GM13976 (cell line): ENCODE measurements around the gene NFKBIE.
A peak's percentile ranks its signal among the peaks of the same experiment; 100 is the strongest.

Source experiments
- DNase-seq: peaks from one replicate; pipeline ENCODE4 v3.0.0; 2012; ENCODE audit warnings: low spot score
- in situ Hi-C: fragments of 300-500 bp; cut with MboI; formaldehyde crosslinking; loops from one replicate; pipeline ENCODE4 v1.12.0; 2022; ENCODE audit warnings: low sequenced_read_pairs, mixed read lengths, inconsistent platforms; ENCODE audit not compliant: unreplicated experiment
- TF ChIP-seq, protein P1 (sequence below): IDR thresholded peaks from 2 replicates; pipeline ENCODE4 v1.5.1; 2012; ENCODE audit warnings: borderline replicate concordance, mild to moderate bottlenecking; ENCODE audit not compliant: insufficient read depth; ENCODE audit errors: extremely low read depth, missing control alignments, control extremely low read depth

NFKBIE gene

DNA sequence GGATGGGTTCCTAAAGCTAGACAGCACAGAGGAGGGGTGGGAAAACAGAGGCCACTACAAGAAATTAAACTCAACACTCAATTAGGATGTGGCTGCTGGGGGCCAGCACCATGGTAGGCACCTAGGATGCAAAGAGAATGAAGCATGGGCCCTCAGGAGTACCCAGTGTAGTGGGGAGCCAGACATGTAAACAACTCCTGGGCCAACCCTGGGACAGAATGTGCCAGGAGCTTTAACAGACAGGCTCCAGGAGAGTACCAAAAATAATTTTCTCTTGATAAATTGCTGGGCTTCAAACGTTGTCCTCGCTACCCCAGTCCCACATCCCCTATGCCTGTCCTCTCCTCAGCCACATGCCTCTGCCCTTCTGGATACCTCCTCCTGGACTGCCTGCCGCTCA lies 6.6 kb upstream of the NFKBIE start:
- DNase-seq: no peak
- in situ Hi-C loops: no loop called here
- TF ChIP-seq, protein P1, sequence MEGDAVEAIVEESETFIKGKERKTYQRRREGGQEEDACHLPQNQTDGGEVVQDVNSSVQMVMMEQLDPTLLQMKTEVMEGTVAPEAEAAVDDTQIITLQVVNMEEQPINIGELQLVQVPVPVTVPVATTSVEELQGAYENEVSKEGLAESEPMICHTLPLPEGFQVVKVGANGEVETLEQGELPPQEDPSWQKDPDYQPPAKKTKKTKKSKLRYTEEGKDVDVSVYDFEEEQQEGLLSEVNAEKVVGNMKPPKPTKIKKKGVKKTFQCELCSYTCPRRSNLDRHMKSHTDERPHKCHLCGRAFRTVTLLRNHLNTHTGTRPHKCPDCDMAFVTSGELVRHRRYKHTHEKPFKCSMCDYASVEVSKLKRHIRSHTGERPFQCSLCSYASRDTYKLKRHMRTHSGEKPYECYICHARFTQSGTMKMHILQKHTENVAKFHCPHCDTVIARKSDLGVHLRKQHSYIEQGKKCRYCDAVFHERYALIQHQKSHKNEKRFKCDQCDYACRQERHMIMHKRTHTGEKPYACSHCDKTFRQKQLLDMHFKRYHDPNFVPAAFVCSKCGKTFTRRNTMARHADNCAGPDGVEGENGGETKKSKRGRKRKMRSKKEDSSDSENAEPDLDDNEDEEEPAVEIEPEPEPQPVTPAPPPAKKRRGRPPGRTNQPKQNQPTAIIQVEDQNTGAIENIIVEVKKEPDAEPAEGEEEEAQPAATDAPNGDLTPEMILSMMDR: no peak

DNA sequence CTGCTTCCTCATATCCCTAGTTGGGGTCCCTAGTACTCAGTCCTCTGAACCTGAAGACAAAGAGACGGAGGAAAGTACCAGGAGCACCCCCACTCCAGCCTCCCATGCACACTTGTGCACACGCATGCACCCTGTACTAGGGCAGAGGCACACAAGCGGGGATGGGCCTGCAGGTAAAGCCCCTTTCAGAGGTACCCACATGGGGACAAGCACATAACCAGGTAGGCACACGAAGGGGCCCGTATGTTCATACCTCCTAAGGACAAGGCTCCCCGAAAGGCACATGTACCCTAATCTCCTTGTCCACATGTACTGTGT lies 6.0 kb upstream of the NFKBIE start:
- in situ Hi-C loops: no loop called here
- TF ChIP-seq, protein P1: no peak
- DNase-seq: no peak

DNA sequence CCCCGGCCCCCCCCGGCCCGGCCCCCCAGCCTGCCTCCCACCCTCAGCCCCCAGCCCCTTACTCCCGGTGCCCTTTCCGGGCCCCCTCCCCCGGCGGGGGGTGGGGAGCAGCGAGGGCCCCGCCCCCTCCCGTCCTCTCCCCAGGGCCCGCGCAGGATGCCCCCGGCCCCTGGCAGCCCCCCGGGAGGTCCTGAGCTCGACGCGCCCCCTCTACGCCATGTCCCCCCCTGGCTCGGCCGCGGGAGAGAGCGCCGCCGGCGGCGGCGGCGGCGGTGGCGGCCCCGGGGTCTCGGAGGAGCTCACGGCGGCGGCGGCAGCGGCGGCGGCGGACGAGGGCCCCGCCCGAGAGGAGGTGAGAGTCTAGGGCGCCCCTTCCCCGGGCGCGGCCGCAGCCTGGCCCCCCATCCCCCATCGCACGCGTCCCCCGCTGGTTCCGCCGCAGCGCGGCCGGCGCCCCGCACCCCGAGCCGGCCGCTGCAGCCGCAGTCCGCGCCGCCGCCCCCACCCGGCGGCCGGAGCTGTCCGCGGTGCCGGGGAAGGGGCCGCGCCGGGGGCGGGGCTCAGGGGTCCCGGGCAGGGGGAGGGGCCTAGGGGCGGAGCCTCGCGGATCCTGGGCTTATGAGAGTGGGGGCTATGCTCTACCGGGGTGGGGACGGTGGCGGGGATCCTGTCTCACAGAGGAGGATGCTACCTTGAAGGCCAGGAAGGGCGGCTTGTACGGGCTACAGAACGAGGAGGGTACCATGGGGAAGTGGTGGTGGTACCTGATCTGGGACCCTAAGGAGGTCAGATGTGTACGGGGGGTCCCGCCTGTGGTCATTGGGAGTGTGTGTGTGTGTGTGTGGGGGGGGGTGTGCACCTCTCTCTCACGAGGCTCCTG lies 5.4 kb upstream of the NFKBIE start:
- TF ChIP-seq, protein P1: no peak

DNA sequence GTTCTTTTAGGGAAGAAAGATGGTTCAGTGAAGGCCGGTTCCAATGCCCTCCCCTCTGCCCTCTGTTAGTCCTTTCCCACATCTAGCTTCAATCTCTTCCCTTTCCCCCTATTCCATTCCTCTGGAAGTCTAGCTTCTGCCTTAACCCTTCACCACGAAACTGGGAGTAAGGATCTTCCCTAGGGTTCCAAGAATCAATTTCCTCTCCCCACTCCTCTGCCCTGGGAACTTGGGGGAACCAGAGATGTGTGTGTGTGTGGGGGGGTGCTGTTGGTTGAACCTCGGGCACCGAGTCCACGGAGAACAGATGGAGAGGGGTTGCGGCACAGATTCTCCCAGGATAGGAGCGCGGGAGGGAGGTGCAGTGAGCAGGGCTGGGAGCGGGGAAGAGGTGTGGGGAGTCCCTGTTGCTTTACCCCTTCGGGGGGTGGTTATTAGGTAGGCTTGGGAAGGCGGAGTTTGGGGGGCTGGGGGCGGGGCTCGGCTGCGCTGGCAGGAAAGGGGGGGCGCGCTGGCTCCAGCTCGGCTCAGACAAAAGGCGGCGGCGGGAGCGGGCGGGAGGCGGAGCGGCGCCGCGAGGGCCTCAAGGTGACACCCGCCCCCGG lies 4.7 kb upstream of the NFKBIE start, which contains the start of gene TMEM151B:
Gene TMEM151B, plus strand, starts transcription at position 530 of the 605 bp plus-strand sequence. CDS start 293 bp downstream, outside the sequence.
- TF ChIP-seq, protein P1: no peak
- in situ Hi-C loops: no loop called here
- no peak for DNase-seq

More for the DNA sequence above, 5.4 kb upstream of the NFKBIE start:
- DNase-seq: no peak
- in situ Hi-C loops: no loop called here

DNA sequence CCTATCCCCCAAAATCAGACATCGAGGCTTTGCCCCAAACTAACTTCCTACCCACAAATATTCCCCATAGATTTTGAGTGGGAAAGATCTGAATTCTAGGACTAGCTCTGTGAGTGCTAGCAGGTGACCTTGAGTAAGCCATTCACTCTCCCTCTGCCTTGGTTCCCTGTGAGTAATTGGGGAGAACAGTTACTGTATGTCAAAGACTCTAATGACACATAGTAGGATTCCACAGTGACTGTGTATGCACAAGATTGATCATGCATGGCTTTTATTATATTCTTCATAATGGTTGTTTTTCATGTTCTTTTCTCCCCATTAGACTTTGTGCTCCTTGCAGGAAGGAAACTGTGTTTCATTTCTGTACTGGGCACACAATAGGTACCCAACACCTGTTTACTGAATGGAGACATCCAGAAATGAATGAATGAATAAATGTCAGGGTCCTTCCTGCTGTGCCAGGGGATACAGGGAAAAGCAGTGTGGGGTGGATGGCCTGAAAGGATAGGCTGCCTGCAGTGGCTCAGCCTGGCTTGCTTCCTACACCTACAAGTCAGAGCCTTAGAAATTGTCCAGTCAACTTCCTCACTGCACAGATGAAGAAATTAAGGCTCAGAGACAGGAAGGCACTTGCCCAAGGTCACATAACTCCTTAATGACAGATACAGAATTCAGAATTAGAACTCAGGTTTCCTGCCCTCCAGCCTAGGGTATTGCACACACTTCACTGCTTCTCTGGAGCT lies 4.0 kb upstream of the NFKBIE start:
- no peak for DNase-seq
- in situ Hi-C loops: no loop called here
- TF ChIP-seq, protein P1: no peak

DNA sequence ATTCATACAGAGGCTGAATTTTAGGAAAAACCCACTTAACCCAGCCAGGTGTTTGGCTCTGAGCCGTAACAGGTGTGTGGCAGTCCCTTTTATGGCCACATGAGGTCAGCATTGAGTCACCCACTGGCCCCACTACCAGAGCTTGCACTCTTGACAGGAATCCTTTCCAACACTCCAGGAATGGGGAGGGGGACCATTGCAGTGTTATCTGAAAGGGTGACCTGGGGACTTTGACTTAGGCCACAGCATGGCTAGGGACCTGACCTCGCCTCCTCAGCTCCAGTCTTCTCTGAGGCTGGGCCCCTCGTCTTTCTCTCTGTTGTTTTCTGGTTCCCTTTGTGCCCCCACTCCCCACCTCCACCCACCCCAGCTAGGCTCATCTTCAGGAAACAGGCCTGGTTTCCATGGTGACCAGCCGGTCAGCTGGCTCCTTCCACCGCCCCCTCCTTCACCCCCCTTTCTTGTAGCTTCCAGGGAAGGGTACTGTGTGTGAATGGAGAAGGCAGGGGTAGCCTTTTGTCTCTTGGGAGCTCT lies 2.8 kb upstream of the NFKBIE start:
- DNase-seq: peak; percentile 70
- TF ChIP-seq, protein P1: peak; percentile 94
- in situ Hi-C loops: no loop called here
